ENCODE measurements around the gene STK39.

- TF ChIP-seq CTCF (IDR thresholded peaks at IDR 0.05) = no peak
- no peak for TF ChIP-seq POLR2A (IDR thresholded peaks at IDR 0.05)
Measured at GRCh38 chr2:168183308-168183997, 63.9 kb downstream of the STK39 start.
